PC-3 (cell line): Measurements from ENCODE around the gene IL17D. TPM values are rescaled to one million over a fixed set of nuclear protein-coding genes. Genes with fewer than 3 reads are reported as not detected.
"Not testable (repeated sequence)": the region's sequence is repeated elsewhere in the genome, so short reads cannot be mapped to it uniquely, and the experiment has no call there.

ENCODE experiments used
- ATAC-seq: fragments of 200-7000 bp; cut with Tn5 transposase; 2 replicates; pipeline ENCODE4 v1.9.1; 2020; ENCODE audit warnings: mild to moderate bottlenecking, moderate library complexity
- BruUV-seq: library from RNA; stranded (reverse); fragments of 400-500 nt; replicated peaks from 2 replicates; lab custom pipeline; 2021; lab: Mats Ljungman, UMichigan
- CTCF ChIA-PET: fragments of 300-600 bp; sonication (Branson Sonifier 250); formaldehyde crosslinking; loops from one replicate; lab custom pipeline; 2022; ENCODE audit warnings: antibody characterized with exemption; lab: Charles Lee
- POLR2A ChIA-PET: fragments of 300-600 bp; sonication (Branson Sonifier 250); formaldehyde crosslinking; loops from one replicate; lab custom pipeline; 2022; ENCODE audit warnings: antibody characterized with exemption; ENCODE audit not compliant: unreplicated experiment; lab: Charles Lee
- DNase-seq: peaks from one replicate; pipeline ENCODE4 v3.0.0-alpha.2; 2015
- H2AFZ ChIP-seq: fragments of 300-600 bp; sonication (generic); 2 replicates; pipeline ENCODE4 v1.6.0; 2016; ENCODE audit warnings: antibody characterized with exemption, low read length
- H3F3A ChIP-seq: fragments of 300-600 bp; sonication (generic); one replicate; pipeline ENCODE4 v1.6.0; 2017; ENCODE audit warnings: antibody characterized with exemption, low read length, control low read depth, mild to moderate bottlenecking; ENCODE audit not compliant: unreplicated experiment
- H3K27ac ChIP-seq: fragments of 300-600 bp; sonication (generic); 2 replicates; pipeline ENCODE4 v1.5.1; 2016; ENCODE audit warnings: mild to moderate bottlenecking, low read length
- H3K27me3 ChIP-seq: fragments of 300-600 bp; sonication (generic); 2 replicates; pipeline ENCODE4 v1.6.1; 2016; ENCODE audit warnings: low read length, mixed read lengths
- H3K36me3 ChIP-seq: fragments of 300-600 bp; sonication (generic); 2 replicates; pipeline ENCODE4 v1.6.1; 2016; ENCODE audit warnings: low read depth, mixed run types, low read length, mixed read lengths
- H3K4me1 ChIP-seq: fragments of 300-600 bp; sonication (generic); 2 replicates; pipeline ENCODE4 v1.5.1; 2016; ENCODE audit warnings: low read length; ENCODE audit not compliant: insufficient read depth
- H3K4me2 ChIP-seq: fragments of 300-600 bp; sonication (generic); 2 replicates; pipeline ENCODE4 v1.6.0; 2016; ENCODE audit warnings: low read length
- H3K4me3 ChIP-seq: fragments of 300-600 bp; sonication (generic); 2 replicates; pipeline ENCODE4 v1.5.1; 2016; ENCODE audit warnings: mild to moderate bottlenecking, low read length, mixed read lengths
- H3K79me2 ChIP-seq: fragments of 300-600 bp; sonication (generic); 2 replicates; pipeline ENCODE4 v1.6.1; 2017; ENCODE audit warnings: low read length, mixed read lengths
- H3K9ac ChIP-seq: fragments of 300-600 bp; sonication (generic); 2 replicates; pipeline ENCODE4 v1.6.0; 2016; ENCODE audit warnings: mild to moderate bottlenecking, low read length
- H3K9me2 ChIP-seq: fragments of 300-600 bp; sonication (generic); replicated peaks from 2 replicates; pipeline ENCODE4 v1.6.1; 2016; ENCODE audit warnings: mixed run types, low read length, mixed read lengths
- H3K9me3 ChIP-seq: fragments of 300-600 bp; sonication (generic); 2 replicates; pipeline ENCODE4 v1.6.1; 2016; ENCODE audit warnings: low read length, mixed read lengths
- H4K20me1 ChIP-seq: fragments of 300-600 bp; sonication (generic); 2 replicates; pipeline ENCODE4 v1.6.1; 2016; ENCODE audit warnings: low read length, mixed read lengths
- EZH2 ChIP-seq: fragments of 300-600 bp; sonication (generic); IDR thresholded peaks from one replicate; pipeline ENCODE4 v1.6.1; 2017; ENCODE audit warnings: antibody characterized with exemption, mild to moderate bottlenecking, low read length; ENCODE audit not compliant: unreplicated experiment
- EZH2phosphoT487 ChIP-seq: fragments of 300-600 bp; sonication (generic); IDR thresholded peaks from 2 replicates; pipeline ENCODE4 v1.6.1; 2018; ENCODE audit warnings: mild to moderate bottlenecking, antibody characterized with exemption, low read length, borderline replicate concordance
- intact Hi-C: fragments of 100-400 bp; cut with micrococcal nuclease; formaldehyde crosslinking; loops from 2 replicates; pipeline ENCODE4 v1.9.0; 2023
- total RNA-seq: library from RNA; depleted of rRNA; stranded (reverse); fragments of >200 nt; gene quantifications from 2 replicates; pipeline ENCODE4 v1.2.3, GENCODE V29; 2014
- TF ChIP-seq, protein P1 (sequence below): fragments of 300-600 bp; sonication (generic); conservative IDR thresholded peaks from 2 replicates; pipeline ENCODE4 v1.5.1; 2017; ENCODE audit warnings: antibody characterized with exemption, low read depth, mild to moderate bottlenecking, low read length

Gene IL17D
- total RNA-seq, 1 experiment from 2014 or later = 1.1 TPM

DNA sequence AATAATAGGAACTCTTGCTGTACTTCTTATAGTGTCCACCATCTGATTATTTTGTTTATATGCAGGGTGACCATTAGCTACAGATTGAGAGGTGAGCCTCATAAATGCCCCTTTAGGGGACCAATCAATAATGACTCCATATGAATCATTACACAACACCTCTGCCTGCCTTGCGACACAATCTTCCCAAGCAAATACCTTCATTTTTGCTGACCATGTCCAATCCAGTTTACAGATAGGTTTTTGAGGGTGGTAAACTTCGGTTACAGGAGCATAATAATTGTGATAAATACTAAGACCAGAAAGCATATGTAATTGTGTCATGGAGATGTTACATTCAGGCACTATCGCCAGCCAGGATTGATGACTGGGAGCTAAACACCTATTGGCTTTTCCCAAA is 23.6 kb upstream of the IL17D start:
- Histone ChIP-seq H3F3A (no peaks in the 10 kb centered on the region), H3K4me3 (no peak overlapping the region), H3K27ac (no peak overlapping the region), H3K27me3 (no peaks in the 10 kb centered on the region), H4K20me1 (no peaks in the 10 kb centered on the region), H3K79me2 (no peaks in the 10 kb centered on the region), H3K9me3 (no peaks in the 10 kb centered on the region), H3K4me2 (no peak overlapping the region), H2AFZ (no peak overlapping the region), H3K36me3 (no peaks in the 10 kb centered on the region), H3K9me2 (no peaks in the 10 kb centered on the region), H3K9ac (no peak overlapping the region), H3K4me1 (peaks cover 16% of the 10 kb centered on the region)
- ChIA-PET POLR2A (interaction anchor here (0.6 kb wide), 1 partner anchor 397 kb away, joined by 3 read pairs; no protein-coding TSS in a partner anchor), CTCF (no interaction called here)
- DNase-seq (no peak), ATAC-seq (no peak)
- no peak for TF ChIP-seq EZH2
- TF ChIP-seq, protein P1, sequence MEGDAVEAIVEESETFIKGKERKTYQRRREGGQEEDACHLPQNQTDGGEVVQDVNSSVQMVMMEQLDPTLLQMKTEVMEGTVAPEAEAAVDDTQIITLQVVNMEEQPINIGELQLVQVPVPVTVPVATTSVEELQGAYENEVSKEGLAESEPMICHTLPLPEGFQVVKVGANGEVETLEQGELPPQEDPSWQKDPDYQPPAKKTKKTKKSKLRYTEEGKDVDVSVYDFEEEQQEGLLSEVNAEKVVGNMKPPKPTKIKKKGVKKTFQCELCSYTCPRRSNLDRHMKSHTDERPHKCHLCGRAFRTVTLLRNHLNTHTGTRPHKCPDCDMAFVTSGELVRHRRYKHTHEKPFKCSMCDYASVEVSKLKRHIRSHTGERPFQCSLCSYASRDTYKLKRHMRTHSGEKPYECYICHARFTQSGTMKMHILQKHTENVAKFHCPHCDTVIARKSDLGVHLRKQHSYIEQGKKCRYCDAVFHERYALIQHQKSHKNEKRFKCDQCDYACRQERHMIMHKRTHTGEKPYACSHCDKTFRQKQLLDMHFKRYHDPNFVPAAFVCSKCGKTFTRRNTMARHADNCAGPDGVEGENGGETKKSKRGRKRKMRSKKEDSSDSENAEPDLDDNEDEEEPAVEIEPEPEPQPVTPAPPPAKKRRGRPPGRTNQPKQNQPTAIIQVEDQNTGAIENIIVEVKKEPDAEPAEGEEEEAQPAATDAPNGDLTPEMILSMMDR = no peak
- no peak for TF ChIP-seq EZH2phosphoT487
- intact Hi-C loops = no loop called here
- BruUV-seq = no TSS peak

DNA sequence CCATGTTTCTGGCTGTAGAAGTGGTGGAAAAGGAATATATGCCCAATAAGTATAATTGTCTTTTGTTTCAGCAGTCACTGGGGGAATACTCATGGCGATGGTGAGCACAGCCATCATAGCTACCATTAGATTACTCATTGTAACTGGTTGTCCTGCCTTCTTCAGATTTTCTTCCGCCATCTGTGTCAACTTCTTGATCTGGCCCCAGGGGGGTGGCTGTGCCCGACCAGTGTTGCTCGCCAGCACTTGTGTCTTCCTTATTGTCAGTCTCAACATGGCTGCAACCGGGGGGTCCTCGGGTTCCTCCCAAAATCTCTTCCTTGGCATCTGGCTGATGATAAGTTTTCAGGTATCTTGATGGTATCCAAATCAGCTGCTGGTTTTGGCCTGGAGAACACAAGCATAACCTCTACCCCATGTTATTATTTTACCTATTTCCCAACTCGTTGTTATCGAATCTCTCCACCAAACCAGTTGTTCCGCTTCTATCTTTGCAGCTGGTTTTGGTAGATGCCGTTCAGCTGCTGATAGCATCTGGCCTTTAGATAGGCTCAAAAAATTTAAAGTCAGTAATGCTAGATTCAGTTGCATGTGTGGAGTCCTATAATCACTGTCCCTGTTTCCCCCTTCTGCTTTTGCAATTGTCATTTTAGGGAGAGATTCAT is 23.0 kb upstream of the IL17D start:
- TF ChIP-seq EZH2phosphoT487 (no peak), EZH2 (no peak)
- TF ChIP-seq, protein P1 = no peak
- Histone ChIP-seq H3K4me1 (peaks cover 20% of the 10 kb centered on the region), H3K9me2 (no peaks in the 10 kb centered on the region), H3K4me3 (no peak overlapping the region), H3K9ac (no peak overlapping the region), H3K27me3 (no peaks in the 10 kb centered on the region), H3K9me3 (no peaks in the 10 kb centered on the region), H4K20me1 (no peaks in the 10 kb centered on the region), H2AFZ (no peak overlapping the region), H3K4me2 (no peak overlapping the region), H3K36me3 (no peaks in the 10 kb centered on the region), H3F3A (no peaks in the 10 kb centered on the region), H3K79me2 (no peaks in the 10 kb centered on the region), H3K27ac (no peak overlapping the region)
- ATAC-seq (no peak), DNase-seq (no peak)
- ChIA-PET CTCF (no interaction called here), POLR2A (interaction anchor here (0.6 kb wide), 1 partner anchor 398 kb away, joined by 3 read pairs; no protein-coding TSS in a partner anchor)
- no TSS peak for BruUV-seq
- intact Hi-C loops = no loop called here

DNA sequence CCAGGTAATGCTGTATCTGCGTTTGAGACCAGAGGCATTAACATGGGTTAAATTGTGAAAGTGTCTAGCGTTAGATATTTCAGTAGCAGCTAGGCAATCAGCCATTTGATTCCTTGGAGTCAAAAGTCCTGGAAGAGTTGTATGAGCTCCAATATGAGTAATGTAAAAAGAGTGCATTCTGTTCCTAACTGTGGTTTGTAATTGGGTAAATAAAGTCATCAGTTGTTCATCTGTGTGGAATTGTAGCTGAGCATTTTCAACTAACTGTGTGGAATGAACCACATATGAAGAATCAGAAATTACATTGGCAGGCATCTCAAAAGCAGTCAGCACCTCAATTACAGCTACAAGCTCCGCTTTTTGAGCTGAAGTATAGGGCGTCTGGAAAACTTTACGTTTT is 22.0 kb upstream of the IL17D start:
- H3K4me3 ChIP-seq, H3K27me3 ChIP-seq, intact Hi-C loops, H2AFZ ChIP-seq, H3K27ac ChIP-seq, BruUV-seq, H3K9me2 ChIP-seq, H3K4me2 ChIP-seq, CTCF ChIA-PET, H3F3A ChIP-seq, H3K36me3 ChIP-seq, H3K9me3 ChIP-seq, H3K79me2 ChIP-seq, POLR2A ChIA-PET, H4K20me1 ChIP-seq, H3K9ac ChIP-seq: not testable (repeated sequence)
- peaks cover 24% of the 10 kb centered on the region for H3K4me1 ChIP-seq
- ATAC-seq (peak; percentile 44), DNase-seq (peak; percentile 67)
